ENCODE measurements around the gene ASAP2. TPM values are rescaled to one million over a fixed set of nuclear protein-coding genes. Genes with fewer than 3 reads are reported as not detected.

Gene ASAP2
- total RNA-seq, 2 donors from 2014 or later: 58.1 to 61.7 TPM

DNA sequence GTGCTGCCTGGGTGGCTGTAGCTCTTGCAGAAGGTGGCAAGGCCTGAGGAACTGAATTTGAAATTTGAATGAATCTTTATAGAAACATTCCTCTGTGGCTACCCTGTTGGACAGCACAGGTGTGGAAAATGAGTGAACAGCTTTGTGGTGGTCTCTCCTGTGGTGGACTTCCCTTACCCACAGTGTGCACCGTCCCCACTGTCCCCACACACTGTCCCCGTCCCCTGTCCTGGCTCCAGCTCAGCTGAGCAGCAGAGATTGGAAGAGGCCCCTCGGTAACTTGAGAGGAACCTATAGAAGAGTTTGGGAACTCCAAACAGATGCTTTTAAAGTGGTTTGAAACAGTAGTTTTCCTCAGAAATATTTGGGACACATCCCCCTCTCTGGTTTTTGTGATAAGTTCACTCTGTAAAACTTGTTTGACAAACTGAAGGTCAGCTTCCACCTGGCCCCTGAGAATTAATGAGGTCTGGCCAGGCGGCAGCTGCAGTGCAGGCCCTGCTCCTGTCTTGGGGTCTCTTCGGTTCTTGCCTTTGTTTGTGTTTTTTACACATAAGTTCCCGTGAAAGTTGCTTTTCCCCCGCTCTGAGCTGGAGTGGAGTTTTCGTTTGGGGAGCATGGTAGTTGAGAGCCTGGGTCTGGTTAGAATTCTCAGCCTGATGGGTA, 63.2 kb downstream of the ASAP2 start:
- intact Hi-C loops (cut with DNase I): no loop called here
- no peak overlapping the region for H3K9ac ChIP-seq (ENCODE audit: low read depth in 2 of 2, low read length in 2 of 2)
- no peaks in the 10 kb centered on the region for H3K9me3 ChIP-seq
- H3K27ac ChIP-seq: no peak overlapping the region
- H3K36me3 ChIP-seq: no peaks in the 10 kb centered on the region
- no peak for DNase-seq
- no peak overlapping the region for H3K4me3 ChIP-seq
- no peaks in the 10 kb centered on the region for H3K4me1 ChIP-seq
- H3K27me3 ChIP-seq: no peaks in the 10 kb centered on the region
- no peak for TF ChIP-seq CTCF (IDR thresholded peaks at IDR 0.05)

DNA sequence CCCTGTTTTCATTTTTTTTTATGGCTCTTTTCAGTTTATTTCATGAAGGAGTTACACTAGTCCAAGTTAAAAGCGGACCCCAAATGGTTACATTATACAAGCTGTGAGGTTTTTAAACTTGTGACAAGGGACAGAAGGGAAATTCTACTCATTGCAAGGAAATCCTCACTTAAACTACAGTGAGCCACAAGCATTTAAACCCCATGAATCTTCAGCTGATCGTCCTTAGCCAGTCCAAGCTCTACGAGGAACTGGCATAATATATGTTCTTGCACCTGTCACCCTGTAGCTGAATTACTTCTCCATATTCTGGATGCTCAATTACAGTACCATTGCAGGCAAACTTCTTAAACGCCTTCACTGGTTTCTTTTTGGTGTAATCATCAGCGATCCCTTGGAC, 64.5 kb downstream of the ASAP2 start:
- H3K4me3 ChIP-seq: no peak overlapping the region
- H3K9me3 ChIP-seq: no peaks in the 10 kb centered on the region
- H3K9ac ChIP-seq (ENCODE audit: low read depth in 2 of 2, low read length in 2 of 2): no peak overlapping the region
- no peaks in the 10 kb centered on the region for H3K4me1 ChIP-seq
- no peaks in the 10 kb centered on the region for H3K27me3 ChIP-seq
- no peak for DNase-seq
- H3K27ac ChIP-seq: no peak overlapping the region
- H3K36me3 ChIP-seq: no peaks in the 10 kb centered on the region
- no peak for TF ChIP-seq CTCF (IDR thresholded peaks at IDR 0.05)
- intact Hi-C loops (cut with DNase I): no loop called here

- H3K4me1 ChIP-seq: no peaks in the 10 kb centered on the region
- H3K9ac ChIP-seq (ENCODE audit: low read depth in 2 of 2, low read length in 2 of 2): no peak overlapping the region
- intact Hi-C loops (cut with DNase I): no loop called here
- H3K27ac ChIP-seq: no peak overlapping the region
- TF ChIP-seq CTCF (IDR thresholded peaks at IDR 0.05): no peak
- no peaks in the 10 kb centered on the region for H3K36me3 ChIP-seq
- no peak overlapping the region for H3K4me3 ChIP-seq
- H3K27me3 ChIP-seq: no peaks in the 10 kb centered on the region
- H3K9me3 ChIP-seq: no peaks in the 10 kb centered on the region
- no peak for DNase-seq
These were observed 65.1 kb downstream of the ASAP2 start for GRCh38 chr2:9271691-9272090.

DNA sequence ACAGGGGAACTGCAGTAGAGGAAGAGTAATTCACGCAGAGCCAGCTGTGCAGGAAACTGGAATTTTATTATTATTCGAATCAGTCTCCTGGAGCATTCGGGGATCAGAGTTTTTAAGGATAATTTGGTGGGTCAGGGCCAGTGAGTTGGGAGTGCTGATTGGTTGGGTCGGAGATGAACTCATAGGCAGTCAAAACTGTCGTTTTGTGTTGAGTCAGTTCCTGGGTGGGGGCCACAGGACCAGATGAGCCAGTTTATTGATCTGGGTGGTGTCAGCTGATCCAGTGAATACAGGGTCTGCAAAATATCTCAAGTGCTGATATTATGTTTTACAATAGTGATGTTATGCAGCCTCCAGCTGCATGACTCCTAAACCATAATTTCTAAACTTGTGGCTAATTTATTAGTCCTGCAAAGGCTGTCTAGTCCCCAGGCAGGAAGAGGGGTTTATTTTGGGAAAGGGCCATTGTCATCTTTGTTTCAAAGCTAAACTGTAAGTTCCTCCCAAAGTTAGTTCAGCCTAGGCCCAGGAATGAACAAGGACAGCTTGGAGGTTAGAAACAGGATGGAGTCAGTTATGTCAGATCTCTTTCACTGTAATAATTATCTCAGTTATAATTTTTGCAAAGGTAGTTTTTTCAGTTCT, 67.0 kb downstream of the ASAP2 start:
- no peaks in the 10 kb centered on the region for H3K9me3 ChIP-seq
- no peak overlapping the region for H3K9ac ChIP-seq (ENCODE audit: low read depth in 2 of 2, low read length in 2 of 2)
- TF ChIP-seq CTCF (IDR thresholded peaks at IDR 0.05): no peak
- no peaks in the 10 kb centered on the region for H3K27me3 ChIP-seq
- intact Hi-C loops (cut with DNase I): no loop called here
- H3K4me1 ChIP-seq: no peaks in the 10 kb centered on the region
- H3K36me3 ChIP-seq: no peaks in the 10 kb centered on the region
- H3K4me3 ChIP-seq: no peak overlapping the region
- H3K27ac ChIP-seq: no peak overlapping the region
- no peak for DNase-seq

- H3K27ac ChIP-seq: peak overlapping the region; percentile 34
- H3K4me1 ChIP-seq: no peaks in the 10 kb centered on the region
These were observed 68.2 kb downstream of the ASAP2 start for GRCh38 chr2:9274701-9275343.

More at GRCh38 chr2:9274701-9275343, 68.2 kb downstream of the ASAP2 start:
- no peak for DNase-seq
- Histone ChIP-seq H3K9ac (ENCODE audit: low read depth in 2 of 2, low read length in 2 of 2) (no peak overlapping the region), H3K27me3 (no peaks in the 10 kb centered on the region), H3K36me3 (no peaks in the 10 kb centered on the region), H3K9me3 (no peaks in the 10 kb centered on the region), H3K4me3 (no peak overlapping the region)
- intact Hi-C loops (cut with DNase I): no loop called here
- TF ChIP-seq CTCF (IDR thresholded peaks at IDR 0.05): no peak

All from colonic mucosa (tissue), 4 donors.